ENCODE results near the gene ENOSF1.

The ENOSF1 gene

DNA sequence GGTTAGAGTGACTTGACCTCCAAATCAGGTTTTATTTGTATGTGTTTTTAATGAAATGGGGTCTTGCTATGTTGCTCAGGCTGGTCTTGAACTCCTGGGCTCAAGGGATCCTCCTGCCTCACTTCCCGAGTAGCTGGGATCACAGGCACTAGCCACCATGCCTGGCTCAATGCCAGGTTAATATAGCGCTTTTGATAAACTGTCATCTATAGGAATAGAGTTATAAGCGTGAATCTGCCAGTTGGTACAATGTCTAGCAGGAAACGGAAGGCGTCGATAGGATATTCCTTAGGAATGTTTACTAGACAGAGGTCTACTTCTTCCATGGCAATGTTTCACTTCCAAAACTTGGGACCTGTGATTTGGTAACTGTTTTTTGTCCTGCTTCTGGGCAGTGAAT, 90.1 kb downstream of the ENOSF1 start:
- in situ Hi-C loops (cut with MboI; ENCODE audit: low pct_unique_long_range_greater_than_20kb, low sequenced_read_pairs, unreplicated experiment), result loop anchor here (10.0 kb wide), 1 partner anchor 213 kb away; no protein-coding TSS in a partner anchor
- no peak for DNase-seq (ENCODE audit: low spot score)
- TF ChIP-seq, protein P1, sequence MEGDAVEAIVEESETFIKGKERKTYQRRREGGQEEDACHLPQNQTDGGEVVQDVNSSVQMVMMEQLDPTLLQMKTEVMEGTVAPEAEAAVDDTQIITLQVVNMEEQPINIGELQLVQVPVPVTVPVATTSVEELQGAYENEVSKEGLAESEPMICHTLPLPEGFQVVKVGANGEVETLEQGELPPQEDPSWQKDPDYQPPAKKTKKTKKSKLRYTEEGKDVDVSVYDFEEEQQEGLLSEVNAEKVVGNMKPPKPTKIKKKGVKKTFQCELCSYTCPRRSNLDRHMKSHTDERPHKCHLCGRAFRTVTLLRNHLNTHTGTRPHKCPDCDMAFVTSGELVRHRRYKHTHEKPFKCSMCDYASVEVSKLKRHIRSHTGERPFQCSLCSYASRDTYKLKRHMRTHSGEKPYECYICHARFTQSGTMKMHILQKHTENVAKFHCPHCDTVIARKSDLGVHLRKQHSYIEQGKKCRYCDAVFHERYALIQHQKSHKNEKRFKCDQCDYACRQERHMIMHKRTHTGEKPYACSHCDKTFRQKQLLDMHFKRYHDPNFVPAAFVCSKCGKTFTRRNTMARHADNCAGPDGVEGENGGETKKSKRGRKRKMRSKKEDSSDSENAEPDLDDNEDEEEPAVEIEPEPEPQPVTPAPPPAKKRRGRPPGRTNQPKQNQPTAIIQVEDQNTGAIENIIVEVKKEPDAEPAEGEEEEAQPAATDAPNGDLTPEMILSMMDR (IDR thresholded peaks at IDR 0.05; ENCODE audit: extremely low read depth, insufficient read depth, missing control alignments), result no peak

DNA sequence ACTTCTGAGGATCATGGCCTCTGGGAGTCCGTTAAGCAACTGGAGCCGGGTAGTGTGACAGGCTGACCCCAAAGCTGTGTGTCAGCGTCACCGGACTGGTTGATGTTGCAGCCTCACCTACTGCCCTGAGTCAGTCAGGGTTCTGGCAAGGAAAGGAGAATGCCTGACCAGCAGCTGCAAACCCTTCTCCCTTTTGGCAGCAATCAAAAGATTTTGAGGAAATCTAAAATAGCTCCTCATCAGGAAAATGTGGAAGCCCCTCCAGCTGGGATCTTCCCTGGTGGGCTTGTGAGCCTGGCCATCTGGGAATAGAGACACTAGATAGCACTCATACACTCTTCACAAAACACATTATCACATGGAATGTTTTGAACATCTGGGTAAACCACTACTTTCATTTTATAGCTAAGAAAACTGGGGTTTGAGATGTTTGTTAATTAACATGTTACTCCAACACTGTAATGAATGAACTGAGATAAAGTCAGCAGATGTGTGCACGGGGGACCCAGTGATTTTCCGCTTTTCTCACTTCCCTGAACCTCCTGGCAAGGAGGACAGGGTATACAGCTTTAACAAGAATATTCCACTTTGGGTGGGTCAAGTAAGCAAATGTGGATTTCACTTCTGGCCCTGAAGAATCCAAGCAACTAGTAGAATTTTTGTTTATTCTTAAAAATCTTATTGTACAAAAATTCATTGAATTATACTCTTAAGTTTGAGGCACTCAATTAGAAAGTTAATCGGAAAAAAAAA, 91.0 kb downstream of the ENOSF1 start:
- TF ChIP-seq, protein P1 (IDR thresholded peaks at IDR 0.05; ENCODE audit: extremely low read depth, insufficient read depth, missing control alignments), result no peak
- DNase-seq (ENCODE audit: low spot score), result no peak
- in situ Hi-C loops (cut with MboI; ENCODE audit: low pct_unique_long_range_greater_than_20kb, low sequenced_read_pairs, unreplicated experiment), result loop anchor here (10.0 kb wide), 1 partner anchor 213 kb away; no protein-coding TSS in a partner anchor
